HG02678 (cell line): ENCODE results near the gene ATP6V1D.
"Not testable (repeated sequence)": the region's sequence is repeated elsewhere in the genome, so short reads cannot be mapped to it uniquely, and the experiment has no call there.

Experiments used
- ATAC-seq: cut with Tn5 transposase; IDR thresholded peaks from one replicate; pipeline ENCODE4 v1.9.1; 2021; ENCODE audit warnings: mild to moderate bottlenecking, moderate library complexity; ENCODE audit not compliant: unreplicated experiment

The ATP6V1D gene

DNA sequence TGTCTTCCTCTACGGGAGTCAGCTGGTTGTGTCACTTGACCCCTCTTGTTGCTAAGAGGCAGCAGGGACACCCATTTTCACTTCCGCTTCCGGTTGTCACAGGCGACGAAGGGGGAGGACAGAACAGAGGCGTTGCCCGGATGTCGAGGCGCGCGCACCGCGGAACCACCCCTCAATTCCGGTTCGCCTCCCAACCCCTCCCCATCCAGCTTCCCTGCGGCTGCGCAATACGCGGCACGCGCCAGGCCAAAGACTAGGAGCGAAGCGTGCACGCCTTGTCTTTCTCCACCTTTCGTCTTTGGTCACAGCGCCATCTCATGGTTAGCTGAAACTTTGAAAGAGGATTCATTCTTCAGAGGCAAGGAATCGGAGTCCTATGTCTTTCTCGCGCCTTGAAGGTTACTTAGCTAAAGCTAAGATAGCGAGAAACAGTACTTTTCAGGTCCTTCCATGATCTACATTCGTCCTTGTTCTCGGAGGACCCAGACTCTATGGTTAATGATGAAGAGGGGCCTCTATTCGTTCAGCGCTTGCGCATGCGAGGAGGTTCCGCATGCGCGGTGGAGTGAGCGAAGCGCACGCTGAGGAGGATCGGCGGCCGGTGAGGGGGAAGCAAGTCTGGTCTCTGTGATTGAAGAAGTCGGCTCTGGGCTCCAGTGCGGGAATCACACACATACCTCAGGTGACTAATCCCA lies at the start of gene ATP6V1D, which contains the start of gene EIF2S1:
TSS of gene ATP6V1D (minus strand) at position 30 of the 695 bp plus-strand sequence. CDS start 106 bp downstream, outside the sequence.
TSS of gene EIF2S1 (plus strand) at position 554 of the 695 bp plus-strand sequence. CDS start 4,440 bp downstream, outside the sequence.
- ATAC-seq: peak; percentile 90

DNA sequence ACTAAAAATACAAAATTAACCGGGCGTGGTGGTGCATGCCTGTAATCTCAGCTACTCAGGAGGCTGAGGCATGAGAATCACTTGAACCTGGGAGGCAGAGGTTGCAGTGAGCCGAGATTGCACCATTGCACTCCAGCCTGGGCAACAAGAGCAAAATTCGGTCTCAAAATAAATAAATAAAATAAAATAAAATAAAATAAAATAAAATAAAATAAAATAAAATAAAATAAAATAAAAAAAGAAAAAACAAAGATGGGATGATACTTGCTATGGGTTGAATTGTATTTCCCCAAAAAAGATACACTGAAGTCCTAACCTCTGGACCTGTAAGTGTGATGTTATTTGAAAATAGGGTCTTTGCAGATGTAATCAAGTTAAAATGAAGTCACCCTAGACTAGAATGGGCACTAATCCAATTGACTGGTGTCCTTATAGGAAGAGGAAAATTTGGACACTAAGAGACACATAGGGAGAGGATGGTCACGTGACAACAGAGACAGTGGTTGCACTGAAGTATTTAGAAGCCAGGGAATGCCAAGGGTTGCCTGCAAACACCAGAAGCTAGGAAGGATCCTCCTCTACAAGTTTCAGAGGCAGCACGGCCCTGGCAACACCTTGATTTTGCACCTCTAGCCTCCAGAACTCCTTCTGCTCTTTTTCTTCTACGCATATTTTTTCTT lies 48.7 kb upstream of the ATP6V1D start:
- ATAC-seq: not testable (repeated sequence)

DNA sequence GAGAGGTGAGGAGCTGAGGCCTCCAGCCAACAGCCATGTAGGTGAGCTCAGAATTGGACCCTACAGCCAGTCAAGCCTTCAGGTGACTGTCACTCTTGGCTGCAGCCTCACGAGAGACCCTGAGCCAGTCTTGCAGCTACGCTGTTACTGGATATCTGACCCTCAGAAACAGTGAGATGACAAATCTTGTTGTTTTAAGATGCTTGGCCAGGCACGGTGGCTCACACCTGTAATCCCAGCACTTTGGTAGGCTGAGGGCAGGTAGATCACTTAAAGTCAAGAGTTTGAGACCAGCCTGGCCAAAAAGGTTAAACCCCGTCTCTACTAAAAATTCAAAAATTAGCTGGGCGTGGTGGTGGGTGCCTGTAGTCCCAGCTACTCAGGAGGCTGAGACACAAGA lies 46.2 kb upstream of the ATP6V1D start:
- ATAC-seq: no peak

DNA sequence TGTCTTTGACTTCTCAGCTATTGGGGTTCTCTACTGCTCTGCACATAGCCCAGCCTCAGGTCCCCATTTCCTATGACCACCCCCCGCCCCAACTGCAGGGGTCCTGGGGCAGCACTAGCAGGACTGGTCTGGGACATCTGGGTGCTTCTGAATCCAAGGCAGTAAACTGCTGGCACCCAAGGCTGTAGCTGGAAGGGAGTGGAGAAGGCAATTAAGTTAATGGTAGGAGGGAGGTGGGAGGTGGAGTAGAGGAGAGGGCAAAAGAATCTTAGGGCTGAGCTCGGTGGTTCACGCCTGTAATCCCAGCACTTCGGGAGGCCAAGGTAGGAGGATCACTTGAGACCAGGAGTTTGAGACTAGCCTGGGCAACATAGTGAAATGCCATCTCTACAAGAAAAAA lies 40.8 kb upstream of the ATP6V1D start:
- ATAC-seq: no peak

DNA sequence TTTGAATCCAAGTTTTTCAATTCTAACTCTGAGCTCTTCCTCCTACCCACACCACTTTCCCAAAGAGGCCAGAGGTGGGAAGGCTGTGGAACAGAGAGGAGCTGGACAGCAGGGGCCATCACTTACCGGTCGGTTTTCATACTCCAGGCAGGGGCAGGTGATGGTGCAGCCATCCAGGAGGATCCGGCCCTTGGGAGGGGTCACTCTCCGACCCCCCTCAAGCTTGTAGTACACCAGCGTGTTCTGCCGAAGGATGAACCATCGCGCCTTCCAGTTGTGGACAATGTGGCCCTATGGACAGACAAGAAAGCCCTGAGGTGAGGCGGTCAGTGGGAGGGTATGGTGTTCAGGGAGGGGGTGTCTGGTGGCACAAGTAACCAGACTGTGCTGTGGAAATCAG lies 37.9 kb upstream of the ATP6V1D start:
- ATAC-seq: no peak

DNA sequence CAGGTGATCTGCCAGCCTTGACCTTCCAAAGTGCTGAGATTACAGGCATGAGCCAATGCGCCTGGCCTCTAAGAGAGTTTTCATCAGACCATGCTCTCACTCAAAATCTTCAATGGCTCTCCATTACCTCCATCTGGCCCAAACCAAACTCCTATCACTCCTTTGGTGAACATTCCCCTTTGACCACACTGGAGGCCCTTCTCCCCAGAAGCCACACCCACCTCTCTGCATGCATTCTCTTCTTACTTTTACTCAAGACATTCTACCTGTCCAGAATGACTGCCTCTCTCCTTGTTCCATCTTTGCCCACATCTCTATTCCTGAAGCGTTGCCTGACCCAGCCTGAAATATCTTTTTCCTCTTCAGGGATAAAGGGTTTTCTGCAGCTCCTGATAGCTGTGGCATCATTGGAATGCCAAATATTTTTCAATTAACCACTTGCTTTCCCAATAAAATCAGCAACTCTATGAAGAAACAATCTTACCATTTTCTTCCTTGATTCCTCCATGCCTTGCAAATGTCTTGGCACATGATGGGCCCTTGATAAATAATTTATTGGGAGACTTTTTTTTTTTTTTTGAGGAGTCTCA lies 36.9 kb upstream of the ATP6V1D start:
- ATAC-seq: no peak

DNA sequence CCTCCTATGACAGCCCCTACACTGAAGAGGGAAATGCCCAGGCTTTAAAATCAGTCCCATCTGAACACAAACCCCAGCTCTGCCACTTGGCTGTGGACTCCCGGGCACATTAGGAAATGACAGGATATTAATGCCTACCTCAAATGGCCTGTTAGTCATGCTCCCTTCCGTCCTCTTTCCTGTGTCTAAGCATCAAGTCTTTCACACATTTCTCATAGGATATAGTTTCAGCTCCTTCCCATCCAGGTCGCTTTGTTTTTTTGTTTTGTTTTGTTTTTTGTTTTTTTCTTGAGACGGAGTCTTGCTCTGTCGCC lies 36.2 kb upstream of the ATP6V1D start:
- no peak for ATAC-seq

DNA sequence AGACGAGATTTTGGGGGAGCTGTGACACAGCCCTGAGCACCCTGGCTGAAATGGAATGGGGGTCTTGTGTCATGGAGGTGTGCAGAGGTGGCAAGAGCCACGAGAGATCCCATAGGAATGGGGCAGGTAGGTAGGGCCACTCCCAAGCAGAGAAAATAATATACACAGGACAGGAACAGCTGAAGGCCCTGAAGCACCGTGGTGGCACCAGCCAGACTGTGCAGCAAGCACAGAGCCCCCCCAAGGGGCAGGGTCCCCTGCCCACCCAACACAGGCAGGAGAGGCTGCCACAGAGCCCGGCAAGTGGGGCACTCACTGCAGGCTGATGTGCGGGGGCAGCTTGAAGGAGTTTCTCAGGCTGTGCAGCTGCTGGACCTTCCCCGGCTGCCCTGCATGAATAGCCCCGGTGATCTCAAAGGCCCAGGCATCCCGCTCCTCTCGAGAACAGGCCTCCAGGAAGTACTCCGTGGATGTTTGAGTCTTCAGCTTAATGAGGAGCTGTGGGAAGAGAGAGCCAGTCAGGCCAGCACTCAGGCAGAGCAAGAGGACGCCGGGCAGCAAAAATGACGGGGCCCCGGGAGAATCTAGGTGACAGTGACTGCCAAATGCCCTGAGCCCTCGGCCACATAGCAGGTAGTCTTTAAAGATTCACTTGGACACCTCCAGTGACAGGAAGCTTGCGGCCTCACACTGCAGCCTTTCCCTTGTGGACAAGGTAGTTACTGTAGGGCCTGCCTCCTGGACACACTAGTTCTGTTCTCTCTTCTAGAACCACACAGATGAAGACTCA lies 35.7 kb upstream of the ATP6V1D start:
- ATAC-seq: no peak

DNA sequence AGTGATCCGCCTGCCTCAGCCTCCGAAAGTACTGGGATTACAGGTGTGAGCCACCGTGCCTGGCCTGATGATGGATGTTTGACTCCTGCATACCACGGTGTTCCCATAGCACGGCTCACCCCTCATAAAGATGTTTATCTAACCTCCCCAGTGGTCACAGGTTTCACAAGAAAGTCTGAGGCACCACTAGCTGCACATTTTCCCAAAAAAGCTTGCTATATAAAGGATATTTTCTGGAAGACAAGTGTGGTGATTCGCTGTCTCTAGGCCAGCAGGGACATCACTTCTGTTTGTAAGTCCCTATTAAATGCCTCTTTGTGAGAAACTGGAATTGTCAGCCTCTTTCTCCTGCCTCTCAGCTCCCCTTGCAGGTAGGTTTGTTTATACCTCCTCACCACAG lies 34.1 kb upstream of the ATP6V1D start:
- no peak for ATAC-seq

DNA sequence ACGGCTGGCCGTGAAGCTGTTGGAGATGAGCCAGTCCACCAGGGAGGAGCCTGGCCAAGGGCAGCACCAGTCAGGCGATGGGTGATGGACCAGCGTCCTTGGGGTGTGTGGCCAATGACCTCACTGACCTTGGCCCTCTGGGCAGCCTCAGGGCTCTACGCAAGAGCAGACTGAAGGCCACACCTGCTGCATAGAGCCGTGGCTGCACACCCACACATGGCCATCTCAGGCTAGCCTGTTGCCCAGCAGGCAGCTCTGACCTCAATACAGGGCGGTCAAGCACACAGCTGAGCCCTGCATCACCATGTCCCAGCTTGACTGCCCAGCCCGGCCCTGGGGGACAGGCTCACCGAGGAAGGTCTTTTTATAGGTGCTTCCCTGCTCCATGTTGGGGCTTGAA lies 33.2 kb upstream of the ATP6V1D start:
- ATAC-seq: no peak

DNA sequence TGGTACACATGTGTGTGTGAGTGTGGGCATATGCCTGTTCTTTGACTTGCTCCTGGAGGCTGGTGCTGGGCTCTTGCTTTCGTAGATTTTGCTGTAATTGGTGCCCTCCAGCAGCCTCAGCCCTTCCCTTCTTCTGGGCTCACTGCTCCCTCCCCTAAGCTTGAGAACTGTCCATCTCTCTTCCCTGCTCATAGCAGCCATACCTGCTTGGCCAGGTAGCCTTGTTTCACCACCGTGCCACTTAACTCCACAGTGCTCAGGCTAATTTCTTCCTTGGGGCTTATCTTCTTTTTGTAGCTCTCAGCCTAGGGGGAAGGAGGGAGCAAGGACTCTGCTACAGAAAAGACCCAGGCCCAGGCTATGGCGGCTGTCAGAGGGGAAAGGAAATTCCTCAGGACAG lies 32.5 kb upstream of the ATP6V1D start:
- ATAC-seq: no peak

DNA sequence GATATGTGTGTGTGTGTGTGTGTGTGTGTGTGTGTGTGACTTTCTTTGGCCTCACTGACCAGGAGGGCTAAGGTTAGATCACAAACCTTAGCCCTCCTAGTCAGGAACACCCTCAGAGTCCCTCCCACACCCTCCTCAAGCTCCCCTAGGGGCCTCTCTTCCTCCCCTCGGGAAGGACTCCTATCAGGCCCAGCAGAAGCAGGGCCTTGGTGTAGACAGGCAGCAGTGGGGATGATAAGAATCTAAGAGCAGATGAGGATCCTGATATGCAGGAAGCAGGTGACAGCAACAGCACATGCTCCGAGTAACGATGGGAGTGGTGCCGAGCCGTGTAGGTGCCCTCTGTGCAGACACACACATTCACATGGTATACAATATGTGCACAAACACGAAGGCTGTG lies 31.7 kb upstream of the ATP6V1D start:
- ATAC-seq: no peak

DNA sequence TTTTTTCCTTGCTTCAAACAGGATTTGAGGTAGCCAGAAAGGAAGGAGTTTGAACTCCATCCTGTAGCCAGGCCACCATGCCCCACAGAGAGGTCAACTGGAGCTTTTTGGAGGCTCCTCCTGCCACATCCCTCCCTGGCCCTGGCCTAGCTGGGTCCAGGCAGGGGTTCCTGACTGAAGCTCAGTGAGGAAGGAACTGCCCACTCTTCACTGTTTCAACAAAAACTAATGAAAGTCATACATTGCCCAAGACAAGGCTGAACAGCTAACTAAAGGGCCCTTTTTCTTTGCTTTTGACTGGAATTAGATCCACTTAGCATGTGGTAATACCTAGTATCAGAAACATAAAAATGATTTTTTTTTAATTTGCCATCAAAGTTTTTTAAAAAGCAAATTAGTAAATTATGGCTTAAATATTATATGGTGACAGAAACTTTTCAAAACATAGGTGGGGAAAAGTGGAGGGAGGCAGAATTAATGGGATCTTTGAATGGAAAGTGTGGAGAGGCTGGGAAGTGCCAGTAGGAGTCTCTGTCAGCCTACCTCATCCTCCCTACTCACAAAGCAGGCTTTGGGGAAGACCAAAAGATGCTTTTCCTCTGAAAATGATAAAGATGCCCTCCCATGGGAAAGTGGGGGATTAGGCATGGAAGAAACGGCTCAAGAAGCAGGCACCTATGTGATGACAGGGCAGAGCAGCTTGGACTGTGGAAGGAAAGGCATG lies 30.4 kb upstream of the ATP6V1D start:
- ATAC-seq: no peak

DNA sequence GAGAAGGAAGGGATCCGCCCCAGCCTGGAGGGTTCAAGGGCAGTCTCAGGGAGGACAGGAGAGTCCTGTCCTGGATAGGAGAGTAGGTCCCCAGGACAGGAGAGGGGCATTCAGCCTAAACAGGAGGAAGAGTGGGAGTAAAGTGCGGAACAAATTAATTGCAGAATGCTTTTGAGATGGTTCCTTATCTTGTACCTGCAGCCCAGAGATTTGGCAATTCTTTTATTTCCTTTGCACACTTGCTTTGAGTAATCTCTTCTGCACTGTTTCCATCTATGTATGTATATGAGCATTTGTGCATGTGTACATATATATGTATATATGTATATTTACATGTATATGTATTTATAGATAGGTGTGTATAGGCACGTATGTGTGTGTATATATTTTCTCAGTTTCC lies 29.7 kb upstream of the ATP6V1D start:
- ATAC-seq: no peak

DNA sequence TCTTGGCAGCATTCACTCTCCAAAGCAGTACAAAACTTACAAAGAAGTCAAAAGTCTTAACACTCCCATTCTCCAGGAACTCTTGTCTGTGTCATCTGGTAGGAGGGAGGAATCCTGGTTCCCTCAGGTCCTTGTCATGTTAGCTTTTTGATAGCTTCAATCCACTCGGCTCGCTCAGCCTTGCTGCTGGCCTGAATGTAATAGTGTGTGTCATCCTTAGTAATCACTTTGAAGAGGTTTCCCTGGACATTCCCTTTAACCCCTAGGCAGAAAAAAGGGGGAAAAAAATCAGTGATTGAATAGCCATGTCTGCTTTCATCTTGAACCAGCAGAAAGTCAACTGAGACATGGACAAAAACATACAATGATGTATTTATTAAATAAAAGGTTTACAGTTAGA lies 27.6 kb upstream of the ATP6V1D start:
- no peak for ATAC-seq

DNA sequence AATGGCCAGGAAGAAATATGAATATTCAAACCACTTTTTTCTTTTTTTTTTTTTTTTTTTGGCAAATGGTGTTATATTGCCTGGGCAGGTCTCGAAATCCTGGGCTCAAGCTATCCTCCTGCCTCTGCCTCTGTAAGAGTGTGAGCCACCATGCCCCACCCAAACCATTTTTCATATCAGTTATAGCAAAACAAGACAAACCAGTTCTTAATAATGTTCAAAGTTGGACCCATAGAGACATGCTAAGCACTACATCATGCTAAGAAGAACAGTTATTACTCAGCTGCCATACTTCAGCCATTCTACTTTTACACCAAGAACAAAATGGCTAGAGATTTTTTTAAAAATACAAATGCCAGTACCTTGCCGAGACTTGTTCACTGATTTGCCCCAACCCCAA lies 26.0 kb upstream of the ATP6V1D start:
- ATAC-seq: no peak

DNA sequence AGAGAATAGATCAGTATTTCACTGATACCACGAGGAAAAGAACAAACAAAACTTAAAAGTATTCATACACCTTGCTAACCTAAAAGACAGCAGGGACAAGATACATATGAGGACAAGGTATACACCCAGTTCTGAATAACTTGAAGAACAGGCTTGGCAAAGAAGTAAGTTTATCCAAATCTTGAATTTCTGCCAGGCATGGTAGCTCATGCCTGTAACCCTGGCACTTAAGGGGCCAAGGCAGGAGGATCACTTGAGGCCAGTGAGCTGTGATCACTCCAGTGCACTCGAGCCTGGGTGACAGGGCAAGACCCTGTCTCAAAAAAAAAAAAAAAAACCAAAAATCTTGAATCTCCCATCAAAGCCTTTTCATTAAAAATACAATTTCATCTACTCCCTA lies 25.5 kb upstream of the ATP6V1D start:
- ATAC-seq: no peak

DNA sequence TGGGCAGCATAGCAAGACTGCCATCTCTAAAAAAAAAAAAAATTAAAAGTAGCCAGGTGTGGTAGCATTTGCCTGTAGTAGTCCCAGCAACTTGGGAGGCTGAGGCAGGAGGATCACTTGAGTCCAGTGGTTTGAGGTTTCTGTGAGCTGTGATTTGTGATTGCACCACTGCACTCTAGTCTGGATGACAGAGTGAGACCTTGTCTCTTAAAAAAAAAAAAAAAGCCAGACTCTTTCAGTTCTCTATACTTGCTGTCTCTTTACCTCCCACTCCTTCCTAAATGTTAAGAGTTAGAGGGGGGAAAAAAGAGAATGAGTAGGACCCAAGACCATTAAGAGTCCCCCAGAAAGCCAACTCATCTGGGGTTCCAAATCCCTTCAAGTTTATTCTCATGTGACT lies 18.3 kb upstream of the ATP6V1D start:
- ATAC-seq: no peak

DNA sequence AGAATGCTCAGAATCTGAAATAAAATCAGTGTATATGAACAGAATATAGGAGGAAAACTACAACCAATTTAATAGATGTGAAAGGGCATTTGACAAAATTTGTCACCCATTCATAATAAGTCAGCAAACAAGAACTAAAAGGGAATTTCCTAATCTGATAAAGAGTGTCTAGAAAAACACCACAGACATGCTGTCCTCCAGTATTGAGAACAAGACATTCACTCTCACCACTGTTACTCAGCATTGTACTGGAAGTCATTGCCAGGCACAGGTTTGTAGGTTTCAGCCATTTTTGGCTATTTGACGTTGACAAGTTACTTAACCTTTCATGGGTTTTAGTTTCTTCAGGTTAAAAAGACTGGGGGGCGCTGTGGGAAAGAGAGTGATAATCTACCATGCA lies 13.7 kb upstream of the ATP6V1D start:
- ATAC-seq: no peak

DNA sequence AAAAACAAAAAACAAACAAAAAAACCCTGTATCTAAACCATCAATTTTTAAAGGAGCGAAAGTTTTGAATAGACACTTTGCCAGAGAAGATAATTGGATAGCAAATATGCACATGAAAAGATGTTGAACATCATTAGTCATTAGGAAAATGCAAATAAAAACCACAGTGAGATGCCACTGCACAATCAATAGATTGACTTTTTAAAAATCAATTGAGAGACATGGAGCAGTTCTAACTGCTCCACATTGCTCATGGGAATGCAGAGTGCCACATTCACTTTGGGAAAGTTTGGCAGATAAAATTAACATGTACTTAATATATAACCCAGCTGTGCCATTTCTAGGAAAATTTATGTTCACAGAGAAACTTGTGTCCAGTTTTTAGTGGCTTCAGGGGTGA lies 13.2 kb upstream of the ATP6V1D start:
- no peak for ATAC-seq
